G401 (cell line): Measurements from ENCODE around the gene BMERB1. TPM values are rescaled to one million over a fixed set of nuclear protein-coding genes. Genes with fewer than 3 reads are reported as not detected.
"Not testable (repeated sequence)": the region's sequence is repeated elsewhere in the genome, so short reads cannot be mapped to it uniquely, and the experiment has no call there.

Source experiments
- DNase-seq: peaks from one replicate; pipeline ENCODE4 v3.0.0-alpha.2; 2015; ENCODE audit warnings: low spot score
- in situ Hi-C: cut with HindIII; loops from 2 replicates; pipeline ENCODE4 v1.10.0; 2016; ENCODE audit warnings: low sequenced_read_pairs, mixed read lengths
- total RNA-seq: library from RNA; depleted of rRNA; stranded (reverse); fragments of >200 nt; shearing (Covaris generic); gene quantifications from 2 replicates; pipeline ENCODE4 v1.2.3, GENCODE V29; 2014

The BMERB1 gene
- total RNA-seq, 1 experiment from 2014 or later = 32.9 TPM

GRCh38 chr16:15453296-15453695, 18.9 kb downstream of the BMERB1 start:
- in situ Hi-C loops, DNase-seq: not testable (repeated sequence)

GRCh38 chr16:15454933-15455332, 20.5 kb downstream of the BMERB1 start:
- DNase-seq, in situ Hi-C loops: not testable (repeated sequence)

GRCh38 chr16:15457400-15457799, 23.0 kb downstream of the BMERB1 start:
- in situ Hi-C loops = no loop called here
- no peak for DNase-seq

GRCh38 chr16:15457958-15458357, 23.6 kb downstream of the BMERB1 start:
- in situ Hi-C loops = no loop called here

GRCh38 chr16:15459791-15460190, 25.4 kb downstream of the BMERB1 start:
- no peak for DNase-seq
- in situ Hi-C loops = no loop called here

More at GRCh38 chr16:15457958-15458357, 23.6 kb downstream of the BMERB1 start:
- no peak for DNase-seq

- in situ Hi-C loops = no loop called here
- DNase-seq = no peak
Observed at GRCh38 chr16:15460601-15461000, 26.2 kb downstream of the BMERB1 start.

GRCh38 chr16:15461376-15461775, 27.0 kb downstream of the BMERB1 start:
- in situ Hi-C loops = no loop called here

GRCh38 chr16:15464401-15465186, 30.2 kb downstream of the BMERB1 start:
- no peak for DNase-seq
- in situ Hi-C loops = no loop called here

More at GRCh38 chr16:15461376-15461775, 27.0 kb downstream of the BMERB1 start:
- DNase-seq = no peak

- in situ Hi-C loops = no loop called here
- DNase-seq = no peak
Observed at GRCh38 chr16:15466131-15466530, 31.7 kb downstream of the BMERB1 start.

GRCh38 chr16:15466886-15467781, 32.7 kb downstream of the BMERB1 start:
- in situ Hi-C loops = no loop called here
- DNase-seq = no peak

GRCh38 chr16:15476971-15477370, 42.6 kb downstream of the BMERB1 start:
- in situ Hi-C loops, DNase-seq: not testable (repeated sequence)

- in situ Hi-C loops = no loop called here
- DNase-seq = no peak
Observed at GRCh38 chr16:15477802-15478201, 43.4 kb downstream of the BMERB1 start.

- in situ Hi-C loops = no loop called here
- DNase-seq = no peak
Observed at GRCh38 chr16:15482068-15482747, 47.8 kb downstream of the BMERB1 start.

GRCh38 chr16:15482748-15483298, 48.4 kb downstream of the BMERB1 start:
- DNase-seq = no peak
- in situ Hi-C loops = no loop called here

GRCh38 chr16:15483857-15484256, 49.5 kb downstream of the BMERB1 start:
- in situ Hi-C loops = no loop called here
- DNase-seq = no peak

GRCh38 chr16:15484662-15485061, 50.3 kb downstream of the BMERB1 start:
- in situ Hi-C loops = no loop called here
- no peak for DNase-seq

- in situ Hi-C loops = no loop called here
- no peak for DNase-seq
Observed at GRCh38 chr16:15485175-15485574, 50.8 kb downstream of the BMERB1 start.

GRCh38 chr16:15486661-15487060, 52.3 kb downstream of the BMERB1 start:
- in situ Hi-C loops = no loop called here
- no peak for DNase-seq
